Neural progenitor cell (in vitro differentiated cells): ENCODE results near the gene HLF. TPM values are rescaled to one million over a fixed set of nuclear protein-coding genes. Genes with fewer than 3 reads are reported as not detected.

Experiments used
- DNase-seq: peaks from one replicate; pipeline ENCODE4 v3.0.0-alpha.2; 2016; ENCODE audit warnings: low spot score
- H2AFZ ChIP-seq: fragments of 200-600 bp; sonication (generic); replicated peaks from 2 replicates; pipeline ENCODE4 v1.6.1; 2016; ENCODE audit warnings: antibody characterized with exemption
- H3F3A ChIP-seq: fragments of 200-600 bp; sonication (generic); 2 replicates; pipeline ENCODE4 v1.6.1; 2016; ENCODE audit warnings: antibody characterized with exemption, low read depth
- H3K27ac ChIP-seq: fragments of 200-600 bp; sonication (generic); 2 replicates; pipeline ENCODE4 v1.5.1; 2016; ENCODE audit warnings: mild to moderate bottlenecking
- H3K27me3 ChIP-seq: fragments of 200-600 bp; sonication (generic); 2 replicates; pipeline ENCODE4 v1.6.1; 2016; ENCODE audit warnings: mild to moderate bottlenecking, moderate library complexity
- H3K36me3 ChIP-seq: fragments of 200-600 bp; sonication (generic); 2 replicates; pipeline ENCODE4 v1.5.1; 2016
- H3K4me1 ChIP-seq: fragments of 200-600 bp; sonication (generic); 2 replicates; pipeline ENCODE4 v1.6.1; 2016; ENCODE audit warnings: mixed run types
- H3K4me2 ChIP-seq: fragments of 200-600 bp; sonication (generic); 2 replicates; pipeline ENCODE4 v1.6.1; 2016
- H3K4me3 ChIP-seq: fragments of 200-600 bp; sonication (generic); 2 replicates; pipeline ENCODE4 v1.5.1; 2016
- H3K79me2 ChIP-seq: fragments of 200-600 bp; sonication (generic); 2 replicates; pipeline ENCODE4 v1.6.1; 2016; ENCODE audit warnings: low read depth
- H3K9ac ChIP-seq: fragments of 200-600 bp; sonication (generic); 2 replicates; pipeline ENCODE4 v1.6.1; 2016
- H3K9me3 ChIP-seq: fragments of 200-600 bp; sonication (generic); 2 replicates; pipeline ENCODE4 v1.5.1; 2016; ENCODE audit warnings: low read depth
- H4K20me1 ChIP-seq: fragments of 200-600 bp; sonication (generic); 2 replicates; pipeline ENCODE4 v1.6.1; 2016; ENCODE audit warnings: low read depth
- H3K27ac Mint-ChIP-seq: 3 replicates; pipeline ENCODE4 v1.8.0; 2021; ENCODE audit warnings: mixed read lengths
- H3K27me3 Mint-ChIP-seq: 2 replicates; pipeline ENCODE4 v1.8.0; 2022; ENCODE audit warnings: low read depth, mild to moderate bottlenecking, inconsistent platforms, moderate library complexity, mixed read lengths; ENCODE audit not compliant: insufficient read depth
- H3K36me3 Mint-ChIP-seq: 3 replicates; pipeline ENCODE4 v1.8.0; 2021; ENCODE audit warnings: mixed read lengths
- H3K4me1 Mint-ChIP-seq: 3 replicates; pipeline ENCODE4 v1.8.0; 2021; ENCODE audit warnings: mixed read lengths
- H3K4me3 Mint-ChIP-seq: 3 replicates; pipeline ENCODE4 v1.8.0; 2021; ENCODE audit warnings: mild to moderate bottlenecking, moderate library complexity, mixed read lengths
- H3K9me3 Mint-ChIP-seq: 3 replicates; pipeline ENCODE4 v1.8.0; 2020; ENCODE audit warnings: mixed read lengths
- EZH2 ChIP-seq: fragments of 200-600 bp; sonication (generic); IDR thresholded peaks from 2 replicates; pipeline ENCODE4 v1.6.1; 2017; ENCODE audit warnings: antibody characterized with exemption, mild to moderate bottlenecking, moderate library complexity
- EZH2phosphoT487 ChIP-seq: fragments of 200-600 bp; sonication (generic); IDR thresholded peaks from 2 replicates; pipeline ENCODE4 v1.6.1; 2017; ENCODE audit warnings: antibody characterized with exemption
- total RNA-seq: library from RNA; depleted of rRNA; stranded (reverse); fragments of >200 nt; gene quantifications from 2 replicates; pipeline ENCODE4 v1.2.3, GENCODE V29; 2015; ENCODE audit warnings: low replicate concordance
- TF ChIP-seq, protein P1 (sequence below): fragments of 200-600 bp; sonication (generic); IDR thresholded peaks from 2 replicates; pipeline ENCODE4 v1.5.1; 2017; ENCODE audit warnings: antibody characterized with exemption, mild to moderate bottlenecking

Gene HLF
- total RNA-seq, 1 donor from 2014 or later = 0.11 TPM

DNA sequence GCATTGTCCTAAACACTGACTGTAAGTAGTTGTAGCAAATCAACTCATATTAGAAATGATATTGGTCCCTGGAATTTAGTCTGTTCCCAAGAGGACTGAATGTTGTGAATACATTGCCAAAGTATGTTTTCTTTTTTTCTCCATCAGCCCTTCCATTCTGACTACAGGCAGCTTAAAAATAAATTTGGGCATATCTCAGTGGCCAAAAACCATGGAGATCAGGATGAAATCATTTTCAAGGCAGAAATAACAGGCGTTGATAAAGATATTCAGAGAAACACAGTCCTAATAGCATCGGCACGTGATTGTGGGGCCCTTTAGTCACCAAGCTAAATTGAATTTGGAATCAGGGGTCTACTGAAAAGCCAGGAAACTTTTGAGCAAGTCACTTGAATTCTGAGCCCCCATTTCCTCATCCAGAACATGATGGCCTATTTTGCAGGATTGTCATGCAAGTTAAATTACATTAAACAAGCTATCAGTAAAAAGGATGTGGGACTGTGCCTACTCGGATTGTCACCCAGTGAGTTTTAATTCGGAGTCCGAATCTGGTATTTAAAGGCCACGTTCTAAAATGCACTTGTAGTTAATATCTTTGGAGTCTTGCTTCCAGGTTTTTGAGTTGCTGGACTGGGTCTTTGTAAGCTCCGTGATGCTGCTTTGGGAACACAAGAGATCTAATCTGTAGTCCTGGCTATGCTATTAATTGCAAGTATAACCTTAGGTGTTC is 17.1 kb downstream of the HLF start:
- no peak overlapping the region for H3K4me3 Mint-ChIP-seq
- H3K36me3 ChIP-seq = no peaks in the 10 kb centered on the region
- DNase-seq = no peak
- no peaks in the 10 kb centered on the region for H3K36me3 Mint-ChIP-seq
- H2AFZ ChIP-seq = no peak overlapping the region
- TF ChIP-seq, protein P1, sequence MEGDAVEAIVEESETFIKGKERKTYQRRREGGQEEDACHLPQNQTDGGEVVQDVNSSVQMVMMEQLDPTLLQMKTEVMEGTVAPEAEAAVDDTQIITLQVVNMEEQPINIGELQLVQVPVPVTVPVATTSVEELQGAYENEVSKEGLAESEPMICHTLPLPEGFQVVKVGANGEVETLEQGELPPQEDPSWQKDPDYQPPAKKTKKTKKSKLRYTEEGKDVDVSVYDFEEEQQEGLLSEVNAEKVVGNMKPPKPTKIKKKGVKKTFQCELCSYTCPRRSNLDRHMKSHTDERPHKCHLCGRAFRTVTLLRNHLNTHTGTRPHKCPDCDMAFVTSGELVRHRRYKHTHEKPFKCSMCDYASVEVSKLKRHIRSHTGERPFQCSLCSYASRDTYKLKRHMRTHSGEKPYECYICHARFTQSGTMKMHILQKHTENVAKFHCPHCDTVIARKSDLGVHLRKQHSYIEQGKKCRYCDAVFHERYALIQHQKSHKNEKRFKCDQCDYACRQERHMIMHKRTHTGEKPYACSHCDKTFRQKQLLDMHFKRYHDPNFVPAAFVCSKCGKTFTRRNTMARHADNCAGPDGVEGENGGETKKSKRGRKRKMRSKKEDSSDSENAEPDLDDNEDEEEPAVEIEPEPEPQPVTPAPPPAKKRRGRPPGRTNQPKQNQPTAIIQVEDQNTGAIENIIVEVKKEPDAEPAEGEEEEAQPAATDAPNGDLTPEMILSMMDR = no peak
- no peaks in the 10 kb centered on the region for H3K9me3 ChIP-seq
- no peaks in the 10 kb centered on the region for H3K79me2 ChIP-seq
- no peak overlapping the region for H3K4me3 ChIP-seq
- H3F3A ChIP-seq = no peaks in the 10 kb centered on the region
- no peaks in the 10 kb centered on the region for H3K4me1 ChIP-seq
- no peaks in the 10 kb centered on the region for H3K27me3 ChIP-seq
- no peaks in the 10 kb centered on the region for H4K20me1 ChIP-seq
- no peak overlapping the region for H3K4me2 ChIP-seq
- H3K27ac Mint-ChIP-seq = no peak overlapping the region
- H3K9ac ChIP-seq = no peak overlapping the region
- H3K27ac ChIP-seq = no peak overlapping the region
- peaks cover 3% of the 10 kb centered on the region for H3K27me3 Mint-ChIP-seq
- H3K4me1 Mint-ChIP-seq = no peaks in the 10 kb centered on the region
- H3K9me3 Mint-ChIP-seq = no peaks in the 10 kb centered on the region

DNA sequence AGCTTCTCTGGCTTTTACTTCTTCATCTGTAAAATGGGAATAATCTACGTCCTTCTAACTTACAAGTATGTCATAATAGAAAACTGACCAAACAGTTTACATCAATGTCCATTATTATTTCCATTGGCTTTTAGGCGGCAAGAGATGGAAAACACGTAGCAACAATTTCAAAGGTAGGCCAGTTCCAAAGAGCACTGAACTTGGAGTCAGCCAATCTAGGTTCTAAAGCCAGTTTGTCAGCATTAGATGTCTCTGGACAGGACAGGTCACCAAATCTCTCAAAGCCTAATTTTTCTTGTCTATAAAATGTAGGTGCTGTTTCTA is 17.6 kb downstream of the HLF start:
- Histone ChIP-seq H3K4me2 (no peak overlapping the region), H2AFZ (no peak overlapping the region), H3K9ac (no peak overlapping the region), H3F3A (no peaks in the 10 kb centered on the region), H3K79me2 (no peaks in the 10 kb centered on the region), H3K27me3 (no peaks in the 10 kb centered on the region), H3K36me3 (no peaks in the 10 kb centered on the region), H4K20me1 (no peaks in the 10 kb centered on the region), H3K27ac (no peak overlapping the region), H3K4me1 (no peaks in the 10 kb centered on the region), H3K9me3 (no peaks in the 10 kb centered on the region), H3K4me3 (no peak overlapping the region)
- TF ChIP-seq EZH2phosphoT487 (no peak), EZH2 (no peak)
- TF ChIP-seq, protein P1 = no peak
- no peak overlapping the region for H3K27ac Mint-ChIP-seq
- H3K36me3 Mint-ChIP-seq = no peaks in the 10 kb centered on the region
- no peak for DNase-seq
- H3K27me3 Mint-ChIP-seq = peaks cover 3% of the 10 kb centered on the region
- H3K9me3 Mint-ChIP-seq = no peaks in the 10 kb centered on the region
- no peaks in the 10 kb centered on the region for H3K4me1 Mint-ChIP-seq
- H3K4me3 Mint-ChIP-seq = no peak overlapping the region

DNA sequence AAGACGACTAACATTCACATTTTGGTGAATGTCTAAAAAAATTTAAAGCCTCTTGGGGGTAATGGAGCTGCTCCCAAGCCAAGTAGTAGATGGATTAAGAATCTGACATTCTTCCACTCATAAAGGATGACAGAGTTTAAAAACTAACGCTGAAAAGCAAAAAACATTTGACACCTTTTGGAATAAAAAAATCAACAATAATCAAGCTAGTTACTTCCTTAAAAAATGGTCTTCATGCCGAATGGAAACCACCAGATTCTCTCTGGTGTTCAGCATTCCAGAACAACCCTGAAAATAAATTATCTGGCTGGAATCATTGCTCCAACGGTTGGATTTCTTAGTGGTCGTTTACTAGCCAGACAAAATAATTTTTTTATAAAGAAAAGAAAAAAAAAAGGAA is 18.0 kb downstream of the HLF start:
- Mint-ChIP-seq H3K27me3 (peaks cover 3% of the 10 kb centered on the region), H3K4me1 (no peaks in the 10 kb centered on the region), H3K4me3 (no peak overlapping the region), H3K36me3 (no peaks in the 10 kb centered on the region), H3K27ac (no peak overlapping the region), H3K9me3 (no peaks in the 10 kb centered on the region)
- no peaks in the 10 kb centered on the region for H3K27me3 ChIP-seq
- no peaks in the 10 kb centered on the region for H3K36me3 ChIP-seq
- H3K4me1 ChIP-seq = no peaks in the 10 kb centered on the region
- no peak for DNase-seq
- H3K4me2 ChIP-seq = no peak overlapping the region
- no peak for TF ChIP-seq EZH2phosphoT487
- no peak for TF ChIP-seq EZH2
- TF ChIP-seq, protein P1 = no peak
- no peak overlapping the region for H3K4me3 ChIP-seq
- H3K79me2 ChIP-seq = no peaks in the 10 kb centered on the region
- no peak overlapping the region for H3K27ac ChIP-seq
- H3K9me3 ChIP-seq = no peaks in the 10 kb centered on the region
- no peaks in the 10 kb centered on the region for H3F3A ChIP-seq
- H2AFZ ChIP-seq = no peak overlapping the region
- no peaks in the 10 kb centered on the region for H4K20me1 ChIP-seq
- no peak overlapping the region for H3K9ac ChIP-seq
